ENCODE measurements around the gene CEP295NL.

- TF ChIP-seq POLR2A (IDR thresholded peaks at IDR 0.05) (no peak), CTCF (IDR thresholded peaks at IDR 0.05) (no peak)
Measured at GRCh38 chr17:78857266-78857665, 45.7 kb downstream of the CEP295NL start.
